ENCODE data around the gene WSCD1.

Gene WSCD1

DNA sequence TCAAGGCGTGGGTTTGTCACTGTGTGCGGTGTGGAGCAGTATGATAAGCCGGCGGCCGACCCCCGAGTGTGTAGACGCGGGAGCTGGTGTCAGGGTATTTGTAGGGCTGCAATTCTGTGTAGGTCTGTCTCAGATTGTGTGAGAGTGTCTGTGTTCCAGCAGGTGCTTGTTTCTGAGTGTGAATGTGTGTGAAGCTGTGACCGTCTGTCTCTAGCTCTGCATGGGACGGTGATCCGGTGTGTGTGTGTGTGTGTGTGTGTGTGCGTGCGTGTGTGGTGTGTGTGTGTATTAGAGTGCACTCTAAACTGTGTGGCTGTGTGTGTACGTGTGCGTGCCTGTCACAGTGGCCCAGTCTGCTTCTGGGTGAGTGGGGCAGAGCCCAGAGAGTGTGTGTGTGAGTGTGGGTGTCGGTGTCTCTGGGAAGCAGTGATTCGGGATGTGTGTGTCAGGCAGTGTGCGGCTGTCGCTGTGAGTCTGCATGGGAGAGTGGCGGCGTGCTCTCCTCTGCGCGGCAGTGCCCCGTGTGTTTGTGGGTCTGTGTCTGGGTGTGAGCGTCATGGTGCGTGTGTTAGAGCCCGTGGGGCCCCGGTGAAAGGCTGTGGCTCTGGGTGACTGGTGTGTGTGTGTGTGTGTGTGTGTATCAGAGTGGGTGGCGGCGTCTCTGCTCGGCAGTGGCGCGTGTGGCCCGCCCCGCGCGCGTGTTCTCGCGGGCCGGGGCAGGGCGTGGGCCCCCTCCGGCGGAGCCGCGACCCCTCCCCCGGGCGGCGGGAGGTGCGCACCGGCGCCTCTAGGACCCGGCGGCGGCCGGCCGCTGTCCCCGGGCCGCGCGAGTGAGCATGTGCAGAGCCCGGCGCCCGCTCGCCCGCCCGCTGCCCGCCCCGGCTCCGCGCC is at the start of gene WSCD1:
WSCD1 (plus strand) TSS at position 841 of the 891 bp plus-strand sequence. CDS start 10,280 bp downstream, outside the sequence.
- DNase-seq: no peak

DNA sequence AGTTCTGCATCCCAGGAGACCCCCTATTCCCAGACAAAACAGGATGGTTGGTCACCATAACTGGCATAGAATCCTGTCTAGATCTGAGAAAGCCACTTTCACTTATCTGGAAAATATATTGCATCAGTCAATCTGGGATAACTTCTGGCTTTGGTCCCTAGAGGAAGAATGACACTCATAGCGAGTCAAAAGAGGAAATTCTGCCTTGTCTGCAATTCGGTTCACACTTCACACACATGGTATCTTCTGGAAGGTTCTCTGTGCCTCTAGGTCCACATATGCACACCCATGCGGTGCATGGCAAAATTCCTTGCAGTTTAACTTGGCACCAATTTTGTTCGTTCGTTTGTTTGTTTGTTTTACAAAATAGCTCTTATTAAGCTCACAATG is 49.2 kb upstream of the WSCD1 start:
- DNase-seq: no peak

DNA sequence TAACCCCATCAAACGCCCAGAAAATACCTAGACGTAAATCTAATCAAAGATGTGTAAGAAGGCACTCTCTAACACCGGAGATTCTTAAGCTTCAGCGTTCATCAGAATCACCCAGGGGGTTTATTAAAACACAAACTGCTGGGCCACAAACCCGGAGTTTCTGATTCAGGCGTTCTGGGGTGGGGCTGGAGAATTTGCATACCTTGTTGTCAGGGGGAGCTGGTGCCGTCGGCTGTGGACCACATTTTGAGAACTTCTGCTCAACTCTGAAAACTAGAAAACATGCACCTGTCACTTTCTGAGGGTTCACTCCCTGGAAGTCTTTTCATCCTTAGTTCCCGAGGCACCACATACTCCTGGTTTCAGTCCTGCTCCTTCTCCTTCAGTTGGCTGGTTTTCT is 48.6 kb upstream of the WSCD1 start:
- no peak for DNase-seq

DNA sequence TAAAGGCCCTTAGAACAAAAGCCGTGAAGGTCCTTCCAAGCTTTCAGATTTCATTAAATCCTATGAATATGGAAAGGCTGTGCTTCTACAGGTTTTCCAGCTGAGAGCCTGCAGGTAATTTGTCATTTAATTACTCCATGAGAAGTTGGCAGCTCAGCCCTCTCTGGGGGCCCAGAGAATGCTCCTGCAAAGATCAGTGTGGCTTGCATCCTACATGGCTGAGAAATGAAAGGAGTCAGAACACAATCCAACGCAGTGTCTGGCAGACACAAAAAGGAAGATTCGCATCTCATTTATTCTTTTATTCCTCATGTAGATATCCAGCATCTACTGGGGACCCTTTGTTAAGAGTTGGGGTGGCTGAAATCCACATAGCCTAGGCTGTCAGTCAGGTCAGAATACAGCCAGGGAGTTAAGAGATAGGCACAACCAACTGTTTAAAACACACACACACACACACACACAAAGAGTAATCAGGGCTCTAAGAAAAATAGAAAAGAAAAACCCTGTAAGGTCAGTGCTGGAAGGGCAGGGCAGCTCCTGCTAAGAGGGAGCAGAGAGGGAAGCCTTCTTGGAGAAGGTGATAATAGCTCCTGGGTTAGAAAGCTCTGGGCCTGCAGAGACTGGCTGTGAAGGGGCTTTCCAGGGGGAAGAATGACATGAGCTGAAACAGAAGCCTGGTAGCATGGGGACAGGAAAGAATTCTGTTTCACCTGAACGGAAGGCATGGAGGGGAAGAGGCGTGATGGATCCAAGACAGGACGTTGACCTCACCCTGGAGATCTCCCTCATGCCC is 46.9 kb upstream of the WSCD1 start:
- no peak for DNase-seq

DNA sequence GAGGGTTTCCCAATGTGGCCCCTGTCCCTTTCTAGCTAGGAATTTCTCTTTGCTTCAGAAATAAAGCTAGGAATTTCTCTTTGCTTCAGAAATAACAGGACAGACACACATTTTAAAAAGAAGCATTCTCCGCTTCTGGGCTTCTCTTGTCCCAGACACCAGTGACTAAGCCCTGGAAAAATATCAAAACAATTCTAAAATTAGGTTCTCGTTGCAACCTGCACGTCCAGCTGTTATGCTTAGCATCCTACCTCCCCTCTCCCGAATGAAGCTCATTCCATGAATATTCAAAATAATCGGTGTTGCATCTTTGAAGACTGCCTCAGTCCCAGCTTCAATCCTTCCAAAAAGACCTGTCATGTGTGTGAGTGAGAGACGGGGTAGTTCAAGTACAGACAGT is 45.6 kb upstream of the WSCD1 start:
- DNase-seq: no peak

DNA sequence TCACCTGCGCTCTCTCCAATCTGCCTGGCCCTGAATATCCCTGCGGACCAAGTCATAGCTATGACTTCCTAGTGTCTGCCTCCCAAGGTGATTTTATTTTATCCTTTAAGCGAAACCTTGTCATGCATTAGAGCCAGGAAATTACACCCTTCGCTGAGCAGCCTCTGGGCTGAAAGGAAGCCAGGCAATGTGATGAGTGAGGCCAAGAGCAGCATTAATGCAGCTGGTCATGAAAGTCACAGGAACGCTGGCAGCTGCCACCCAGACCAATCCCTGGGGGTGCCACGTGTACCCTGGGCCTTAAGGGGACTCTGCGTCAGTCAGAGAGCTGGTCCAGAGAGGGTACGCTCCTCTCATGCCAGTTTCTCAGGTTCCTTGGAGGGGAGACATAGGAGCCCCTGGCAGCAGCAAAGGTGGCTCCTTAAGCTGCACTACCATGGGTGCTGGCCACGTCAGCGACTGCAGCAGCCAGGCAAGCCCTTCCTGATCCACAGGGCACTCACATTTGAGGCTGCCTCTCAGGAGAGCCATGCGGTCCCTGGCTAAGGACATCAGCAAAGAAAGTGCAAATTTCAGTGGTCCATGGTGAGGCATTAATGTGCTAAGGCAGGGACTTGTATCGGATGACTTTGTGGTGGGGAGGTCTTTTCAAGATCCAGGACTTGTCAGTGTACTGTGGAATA is 42.7 kb upstream of the WSCD1 start:
- no peak for DNase-seq

DNA sequence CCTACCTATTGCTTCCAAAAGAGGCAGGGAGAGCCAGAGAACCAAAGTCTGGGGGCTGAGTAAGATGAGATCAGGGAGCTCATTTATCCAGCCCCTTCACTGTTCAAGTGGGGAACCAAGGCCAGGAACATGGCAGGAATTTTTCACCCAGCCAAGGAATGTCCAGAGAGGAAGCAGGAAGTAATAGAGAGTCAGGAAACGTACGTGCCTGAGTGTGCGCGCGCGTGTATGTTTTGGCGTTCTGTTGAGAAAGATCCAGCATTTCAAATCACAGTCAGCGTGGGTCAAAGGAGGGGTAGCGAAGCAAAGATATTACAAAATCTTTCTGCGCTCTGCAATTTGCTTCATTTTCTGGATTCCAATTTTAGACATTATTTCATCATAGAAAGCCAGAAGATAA is 41.9 kb upstream of the WSCD1 start:
- no peak for DNase-seq

DNA sequence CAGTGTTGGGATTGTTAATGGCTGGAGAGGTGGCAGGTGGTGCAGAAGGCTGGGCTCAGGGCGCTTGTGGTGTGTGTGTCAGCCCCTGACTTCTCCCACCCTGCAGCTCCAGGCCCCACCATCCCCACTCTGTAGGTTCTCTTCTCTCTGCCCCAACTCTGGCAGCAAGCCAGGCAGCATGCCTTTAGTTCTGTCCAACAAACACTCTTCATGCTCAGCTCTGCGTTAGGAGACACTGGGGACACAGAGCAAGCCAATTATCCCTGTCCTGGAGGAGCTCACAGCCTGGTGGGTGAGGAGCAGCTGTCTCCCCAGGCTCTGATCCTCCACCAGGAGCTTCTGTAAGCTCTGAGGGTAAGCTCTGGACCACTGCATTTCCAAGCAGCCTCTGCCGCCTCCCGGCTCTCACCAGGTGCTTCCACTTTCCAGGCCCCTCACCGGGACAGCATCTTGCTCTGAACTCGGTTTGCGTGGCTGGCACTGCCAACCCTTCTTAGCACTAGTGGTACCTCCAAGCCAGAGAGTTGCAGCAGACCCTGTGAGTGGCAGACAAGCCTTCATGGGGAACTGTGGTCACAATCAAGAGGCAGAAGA is 34.3 kb upstream of the WSCD1 start:
- DNase-seq: no peak

DNA sequence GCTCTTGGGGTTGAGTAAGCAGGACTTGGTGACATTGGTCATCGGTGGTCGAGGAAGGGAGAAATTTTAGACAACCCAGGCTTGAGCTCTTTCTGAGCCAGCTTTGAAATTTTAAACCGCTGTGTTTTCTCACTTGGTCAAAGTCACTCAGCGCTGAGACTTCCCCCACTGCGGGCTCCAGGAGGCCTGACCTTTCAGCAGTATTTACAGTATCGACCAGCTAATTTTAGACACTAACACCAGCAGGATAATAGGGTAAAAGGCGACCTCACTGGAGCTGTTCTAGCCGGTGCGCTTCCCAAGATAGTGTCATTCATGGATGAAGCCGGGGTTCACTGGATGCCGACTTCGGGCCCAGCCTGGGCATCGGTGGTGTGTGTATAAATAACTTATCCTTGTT is 29.7 kb upstream of the WSCD1 start:
- DNase-seq: no peak

DNA sequence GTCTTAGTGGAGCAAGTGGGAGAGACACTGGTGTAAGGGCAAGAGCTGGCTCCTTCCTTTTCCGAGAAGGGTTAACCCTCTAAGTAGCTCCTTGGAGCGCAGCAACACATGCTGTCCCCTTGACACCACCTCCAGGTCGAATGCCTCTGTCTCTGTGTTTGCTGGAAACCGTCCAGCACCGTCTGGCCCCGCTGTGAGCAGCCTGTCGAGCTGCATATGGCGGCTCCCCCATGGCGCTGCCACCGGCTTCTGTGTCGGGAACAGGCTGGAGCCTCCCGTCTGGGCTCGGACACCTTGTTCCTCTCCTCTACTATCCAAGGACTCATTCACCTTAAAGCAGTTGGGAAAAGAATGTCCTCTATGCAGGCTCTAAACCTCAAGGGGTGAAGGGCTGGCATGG is 28.9 kb upstream of the WSCD1 start:
- no peak for DNase-seq

DNA sequence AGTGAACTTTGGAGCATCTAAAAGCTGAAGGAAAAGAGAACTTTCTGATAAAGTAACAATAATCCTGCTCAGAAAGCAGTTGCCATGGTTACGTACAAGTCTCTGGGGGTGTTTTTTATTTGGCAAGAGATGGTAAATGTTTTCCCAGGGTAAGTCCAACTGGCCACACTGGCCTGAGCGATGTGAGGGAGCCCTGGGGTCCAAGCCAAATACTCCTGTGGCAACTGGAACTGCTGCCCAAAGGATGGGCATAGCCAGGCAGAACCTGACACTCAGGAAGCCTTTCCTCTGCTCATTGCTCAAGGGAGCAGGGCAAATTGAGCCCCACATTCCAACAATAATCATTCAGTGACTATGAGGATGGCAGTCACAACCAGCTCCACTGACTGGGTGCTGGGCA is 26.8 kb upstream of the WSCD1 start:
- no peak for DNase-seq

DNA sequence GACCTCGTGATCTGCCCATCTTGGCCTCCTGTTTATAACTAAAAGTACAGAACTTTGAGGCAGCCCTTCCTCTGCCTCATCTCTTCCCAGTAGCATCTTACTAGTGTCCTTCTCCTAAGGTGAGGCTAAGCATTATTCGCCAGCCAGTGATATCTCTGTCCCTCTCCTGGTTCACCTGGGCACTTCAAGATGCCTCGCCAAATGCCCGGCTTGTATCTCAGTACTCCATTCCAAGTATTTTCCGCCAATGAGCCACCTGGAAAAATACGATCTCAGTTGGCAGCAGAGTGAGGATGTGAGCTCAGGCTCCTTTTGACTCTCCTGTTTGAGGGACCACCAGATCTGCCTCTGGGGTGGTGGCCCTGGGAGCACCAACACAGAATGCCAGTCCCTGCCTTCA is 25.9 kb upstream of the WSCD1 start:
- DNase-seq: no peak

DNA sequence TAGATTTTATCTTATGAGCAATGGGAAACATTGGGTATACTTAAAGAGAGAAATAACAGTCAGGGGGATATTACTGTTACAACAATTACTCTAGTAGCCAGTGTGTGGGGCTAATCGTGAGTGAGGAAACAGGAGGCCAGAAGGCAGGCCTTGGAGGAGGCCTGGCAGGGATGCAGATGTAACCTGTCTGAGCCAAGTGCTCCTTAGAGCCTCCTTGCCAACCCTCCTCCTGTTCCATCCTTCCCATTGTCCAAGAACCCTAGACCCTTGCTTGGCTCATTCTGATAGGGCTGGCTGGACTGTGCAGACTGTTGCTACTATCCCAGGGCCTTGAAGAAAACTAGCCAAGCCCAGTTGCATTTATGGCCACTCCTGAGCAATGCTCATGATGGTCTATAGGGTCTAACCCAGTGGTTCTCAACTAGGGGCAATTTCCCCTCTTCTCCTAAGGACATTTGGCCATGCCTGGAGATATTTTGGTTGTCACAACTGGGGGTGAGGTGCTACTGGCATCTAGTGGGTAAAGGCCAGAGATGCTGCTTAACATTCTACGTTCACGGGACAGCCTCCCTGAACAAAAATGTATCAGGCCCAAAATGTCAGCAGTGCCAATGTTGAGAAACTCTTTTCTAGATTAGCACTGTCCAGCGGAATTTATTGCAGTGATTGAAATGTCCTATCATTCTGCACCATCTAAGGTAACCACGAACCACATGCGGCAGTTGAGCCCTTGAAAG is 24.4 kb upstream of the WSCD1 start:
- no peak for DNase-seq

DNA sequence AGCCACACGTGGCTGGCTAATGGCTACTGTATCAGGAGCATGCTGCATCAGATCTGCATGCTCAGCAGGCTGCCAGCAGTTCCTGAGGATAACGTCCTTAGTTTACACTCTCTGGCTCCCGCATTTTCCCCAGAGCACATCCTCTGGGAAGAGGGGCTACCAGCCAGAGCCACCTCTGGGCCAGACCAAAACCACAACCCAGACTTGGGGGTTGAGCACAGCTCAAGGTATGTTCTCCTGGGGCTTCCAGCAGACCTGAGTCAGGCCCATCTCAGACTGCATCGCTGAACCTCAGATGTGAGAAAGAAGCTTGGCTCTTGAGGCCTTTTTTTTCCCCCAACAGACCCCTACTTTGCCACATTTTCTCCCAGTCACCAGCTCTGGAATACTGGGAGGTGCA is 23.7 kb upstream of the WSCD1 start:
- DNase-seq: no peak

DNA sequence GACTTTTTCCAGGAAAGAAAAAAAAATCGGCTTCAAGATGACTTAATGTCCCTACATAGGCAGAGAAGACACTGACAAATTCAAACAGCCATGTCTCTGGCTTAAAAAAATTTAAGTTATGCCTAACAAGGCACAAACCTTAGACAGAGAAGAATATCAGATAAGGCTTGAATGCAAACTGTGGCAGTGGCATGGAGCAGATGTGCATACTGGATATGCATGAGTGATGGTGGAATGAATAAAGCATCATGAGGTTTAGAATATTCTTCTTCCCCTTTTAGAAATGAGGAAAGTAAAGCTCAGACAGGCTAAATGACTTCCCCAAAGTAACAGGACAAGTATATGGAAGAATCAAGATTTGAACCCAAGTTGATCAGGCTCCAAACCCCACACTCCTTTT is 23.2 kb upstream of the WSCD1 start:
- no peak for DNase-seq

DNA sequence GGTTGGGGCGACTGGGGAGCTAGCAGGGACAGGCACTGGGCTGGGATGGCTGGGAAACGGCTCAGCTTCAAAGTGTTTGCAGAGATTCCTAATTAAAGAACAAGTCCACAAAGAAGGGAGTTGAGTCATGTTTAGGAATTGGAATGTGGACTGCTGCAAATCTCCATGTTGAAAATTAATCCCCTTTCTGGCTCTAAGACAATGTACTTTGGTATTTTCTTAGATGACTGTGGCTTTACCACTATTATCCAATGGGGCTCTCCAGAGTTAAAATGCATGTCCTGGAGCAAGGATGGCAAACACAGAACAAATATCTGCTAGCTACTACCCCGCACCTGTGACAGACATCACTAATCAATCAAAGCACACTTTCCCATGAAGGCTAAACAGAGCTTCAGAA is 22.2 kb upstream of the WSCD1 start:
- DNase-seq: no peak

DNA sequence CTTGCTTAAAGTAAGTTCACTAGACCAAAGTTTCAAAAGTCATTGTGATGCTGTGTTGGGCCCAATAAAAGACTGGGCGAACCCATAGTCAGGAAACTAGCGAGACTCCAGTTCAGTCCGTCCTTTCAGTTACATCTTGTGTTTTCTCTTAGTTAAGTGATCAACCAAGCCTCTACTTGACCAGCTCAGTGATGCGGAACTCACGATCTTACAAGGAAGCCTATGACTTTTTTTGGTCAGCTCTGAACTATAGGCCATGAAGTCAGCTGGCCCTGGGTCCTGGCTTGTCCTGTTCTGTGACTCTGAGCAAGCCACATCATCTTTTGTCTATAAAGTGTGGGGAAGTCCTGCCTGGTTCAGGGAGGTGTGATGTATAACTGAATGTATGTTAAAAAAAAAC is 21.7 kb upstream of the WSCD1 start:
- DNase-seq: no peak

DNA sequence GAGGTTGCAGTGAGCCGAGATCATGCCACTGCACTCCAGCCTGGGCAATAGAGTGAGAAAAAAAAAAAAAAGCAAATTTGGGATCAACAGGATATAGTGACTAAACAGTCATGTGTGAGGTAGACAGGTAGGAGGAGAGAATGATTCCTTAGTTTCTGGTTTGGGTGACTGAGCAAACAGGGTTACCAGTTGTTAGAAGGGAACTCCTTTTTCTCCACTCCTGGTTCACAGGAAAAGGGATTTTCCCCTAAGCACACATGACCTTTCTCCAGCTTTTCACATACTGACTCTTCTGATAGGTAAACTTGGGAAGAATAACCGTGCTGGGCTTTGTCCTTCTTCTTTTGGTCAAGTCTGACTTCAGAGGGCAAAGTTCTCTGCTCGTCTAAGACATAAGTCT is 17.3 kb upstream of the WSCD1 start:
- no peak for DNase-seq

DNA sequence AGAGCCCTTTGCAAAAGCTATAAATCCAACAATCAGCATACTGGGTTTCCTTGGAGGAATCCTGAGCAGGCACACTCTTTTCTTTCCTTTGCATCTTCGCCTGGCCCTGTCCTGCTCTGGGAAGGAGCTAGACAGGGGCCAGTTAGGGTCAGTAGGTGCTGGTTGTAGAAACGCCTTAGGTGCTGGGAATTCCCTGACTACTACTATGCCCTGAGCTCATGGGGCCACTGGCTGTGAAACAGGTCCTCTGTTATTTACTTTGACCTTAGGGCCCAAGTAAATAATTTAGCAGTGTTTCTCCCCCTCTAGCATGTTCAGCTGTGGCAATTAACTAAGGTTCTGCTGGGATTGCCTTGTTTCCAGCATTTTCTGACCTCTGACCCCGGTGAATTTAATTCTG is 15.8 kb upstream of the WSCD1 start:
- DNase-seq: no peak

DNA sequence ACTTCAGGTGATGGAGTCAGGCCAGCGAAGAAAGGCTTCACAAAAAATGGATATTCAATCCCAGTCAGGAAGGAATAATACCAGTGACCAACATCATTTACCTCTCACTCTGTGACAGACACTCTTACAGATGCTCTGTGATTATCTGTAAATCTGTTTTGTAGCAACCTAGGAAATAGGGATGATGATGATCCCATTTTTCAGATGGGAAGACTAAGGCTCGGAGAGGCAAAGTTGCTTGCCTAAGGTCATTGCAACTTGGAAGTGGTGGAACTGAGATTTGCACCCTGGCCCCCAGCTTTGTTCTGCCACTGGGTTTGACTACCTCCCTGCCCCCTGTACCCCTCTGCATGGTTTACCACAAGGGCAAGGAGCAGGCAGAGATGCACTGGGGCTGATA is 14.1 kb upstream of the WSCD1 start:
- DNase-seq: no peak

DNA sequence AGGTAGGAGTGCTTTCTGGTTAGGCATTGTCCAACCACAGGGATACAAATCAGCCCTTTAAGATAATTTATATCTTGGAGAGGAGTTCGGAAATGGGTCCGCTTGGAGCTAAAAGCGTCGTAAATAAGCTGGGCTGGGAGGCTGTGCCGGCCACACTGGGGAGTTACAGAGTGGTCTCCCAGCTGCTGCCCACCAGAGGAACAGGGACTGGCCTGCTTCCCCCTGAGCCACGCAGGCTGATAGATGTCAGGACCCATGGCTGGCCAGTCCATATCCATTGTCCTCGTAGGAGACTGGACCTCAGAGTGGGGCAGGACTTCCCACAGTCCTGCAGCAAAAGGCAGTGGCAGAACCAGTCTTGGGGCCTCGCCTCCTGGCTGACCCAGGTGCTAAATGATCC is 12.6 kb upstream of the WSCD1 start:
- no peak for DNase-seq

DNA sequence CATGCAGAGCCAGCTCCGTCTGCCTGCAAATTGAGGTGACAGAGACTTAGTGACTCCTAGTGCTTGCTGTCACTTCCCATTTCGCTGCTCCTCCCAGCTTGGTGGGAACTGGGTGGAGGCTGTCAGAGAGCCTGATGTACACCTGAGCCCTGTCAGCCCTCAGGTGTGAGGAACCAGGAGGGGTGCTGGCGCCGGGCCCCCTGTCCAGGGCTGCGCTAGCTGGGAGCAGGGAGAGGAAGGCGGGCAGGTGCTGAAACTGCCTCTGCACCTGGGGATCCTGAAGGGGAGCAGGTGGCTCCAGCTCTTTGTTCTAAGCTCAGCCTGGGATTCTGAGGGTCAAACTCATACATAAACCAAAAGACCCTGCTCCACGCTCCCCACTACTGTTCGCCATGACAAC is 10.8 kb upstream of the WSCD1 start:
- DNase-seq: no peak

DNA sequence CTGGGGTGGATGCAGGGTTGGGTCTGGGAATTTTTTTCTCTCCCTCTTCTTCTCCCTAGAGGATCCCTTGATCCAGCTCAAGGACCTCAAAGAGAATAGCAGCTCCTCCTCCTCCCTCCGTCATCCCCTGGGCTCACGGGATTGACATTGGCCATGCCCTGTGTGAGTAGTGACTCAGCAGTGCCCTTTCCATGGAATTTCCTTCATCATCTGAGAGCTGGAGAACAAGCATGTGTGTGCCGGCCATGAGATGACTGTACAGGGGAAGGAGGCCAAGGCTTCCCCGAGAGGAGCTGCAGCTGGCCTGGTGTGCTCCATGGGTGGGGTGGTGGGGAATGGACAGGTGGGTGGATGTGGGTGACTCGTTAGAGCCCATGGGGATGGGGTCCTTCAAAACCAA is 8.9 kb upstream of the WSCD1 start:
- no peak for DNase-seq
